HepG2 (cell line): ENCODE measurements around the gene NPAS2. TPM values are rescaled to one million over a fixed set of nuclear protein-coding genes. Genes with fewer than 3 reads are reported as not detected.

Experiments used
- CENPT ChIP-seq: sonication (generic); formaldehyde crosslinking; IDR thresholded peaks from 2 replicates; pipeline ENCODE4 v1.8.0; 2022; ENCODE audit warnings: low read depth, mild to moderate bottlenecking, moderate library complexity, missing genetic modification reagents
- MED1 ChIP-seq: sonication (generic); formaldehyde crosslinking; IDR thresholded peaks from 2 replicates; pipeline ENCODE4 v1.4.0; 2020; ENCODE audit warnings: missing genetic modification reagents
- MXI1 ChIP-seq: IDR thresholded peaks from 3 replicates; pipeline ENCODE4 v1.6.1; 2012; ENCODE audit warnings: low read depth, low read length, inconsistent platforms, borderline replicate concordance
- POLR2AphosphoS2 ChIP-seq: IDR thresholded peaks from 2 replicates; pipeline ENCODE4 v1.6.1; 2011; ENCODE audit warnings: low read depth, low read length, improper control_type of control experiment
- RFX5 ChIP-seq: IDR thresholded peaks from 2 replicates; pipeline ENCODE4 v1.6.1; 2011; ENCODE audit warnings: low read depth, low read length, improper control_type of control experiment
- RXRB ChIP-seq: IDR thresholded peaks from 2 replicates; pipeline ENCODE4 v1.6.1; 2016; ENCODE audit warnings: borderline replicate concordance, missing genetic modification reagents, missing compliant biosample characterization
- SMAD3 ChIP-seq: sonication (generic); formaldehyde crosslinking; IDR thresholded peaks from 2 replicates; pipeline ENCODE4 v1.4.0; 2020; ENCODE audit warnings: missing genetic modification reagents
- XBP1 ChIP-seq: sonication (generic); formaldehyde crosslinking; IDR thresholded peaks from 2 replicates; pipeline ENCODE4 v1.5.0; 2020; ENCODE audit warnings: missing genetic modification reagents
- XRCC5 ChIP-seq: fragments of 200-400 bp; formaldehyde crosslinking; optimal IDR thresholded peaks from 2 replicates; pipeline ENCODE3; 2017; ENCODE audit warnings: mild to moderate bottlenecking, low read length
- ZFP36 ChIP-seq: fragments of 150-350 bp; IDR thresholded peaks from 2 replicates; pipeline ENCODE4 v1.6.1; 2018; ENCODE audit warnings: borderline replicate concordance, low read length, low read depth; ENCODE audit not compliant: partially characterized antibody
- ZMYM3 ChIP-seq: sonication (generic); formaldehyde crosslinking; IDR thresholded peaks from 2 replicates; pipeline ENCODE4 v1.5.1; 2020; ENCODE audit warnings: mild to moderate bottlenecking, missing genetic modification reagents
- ZNF292 ChIP-seq: sonication (generic); formaldehyde crosslinking; IDR thresholded peaks from 2 replicates; pipeline ENCODE4 v1.8.1; 2022; ENCODE audit warnings: mild to moderate bottlenecking, low read depth, missing genetic modification reagents, borderline replicate concordance
- ZNF773 ChIP-seq: sonication (generic); formaldehyde crosslinking; IDR thresholded peaks from 2 replicates; pipeline ENCODE4 v1.4.0; 2020; ENCODE audit warnings: missing genetic modification reagents, borderline replicate concordance
- polyA plus RNA-seq, 8 experiments: library from polyadenylated mRNA; depleted of rRNA in 3 of 8; stranded (reverse) in 7 of 8; unstranded in 1 of 8; fragments of >200 nt; fragmentation: Illumina TruSeq in 4 of 8; extraction: Trizol in 4 of 8; gene quantifications; 2 replicates each; pipeline versions ENCODE4 v1.2.1 to v1.2.3, GENCODE V29; 2011 to 2016; ENCODE audit warnings: low read depth in 4 of 8, missing spikeins in 1 of 8, mixed read lengths in 1 of 8; ENCODE audit not compliant: insufficient read depth in 1 of 8
- total RNA-seq, 5 experiments: library from RNA; depleted of rRNA; stranded (reverse); fragments of >200 nt; fragmentation: Illumina TruSeq; extraction: Trizol; gene quantifications; 2 replicates each; pipeline ENCODE4 v1.2.3, GENCODE V29; 2016; ENCODE audit warnings: low read depth in 1 of 5
- TF ChIP-seq, protein P1 (sequence below): sonication (generic); formaldehyde crosslinking; IDR thresholded peaks from 2 replicates; pipeline ENCODE4 v1.4.0; 2020; ENCODE audit warnings: missing genetic modification reagents, borderline replicate concordance
- TF ChIP-seq, protein P2 (sequence below): IDR thresholded peaks from 2 replicates; pipeline ENCODE4 v1.4.0; 2020; ENCODE audit warnings: mild to moderate bottlenecking, missing genetic modification reagents

Gene NPAS2
- total and polyA plus RNA-seq, 2 of the 13 experiments (the other 11 are each of a cell fraction or from before 2014, with no cell fraction given): 14.8 to 37.5 TPM

DNA sequence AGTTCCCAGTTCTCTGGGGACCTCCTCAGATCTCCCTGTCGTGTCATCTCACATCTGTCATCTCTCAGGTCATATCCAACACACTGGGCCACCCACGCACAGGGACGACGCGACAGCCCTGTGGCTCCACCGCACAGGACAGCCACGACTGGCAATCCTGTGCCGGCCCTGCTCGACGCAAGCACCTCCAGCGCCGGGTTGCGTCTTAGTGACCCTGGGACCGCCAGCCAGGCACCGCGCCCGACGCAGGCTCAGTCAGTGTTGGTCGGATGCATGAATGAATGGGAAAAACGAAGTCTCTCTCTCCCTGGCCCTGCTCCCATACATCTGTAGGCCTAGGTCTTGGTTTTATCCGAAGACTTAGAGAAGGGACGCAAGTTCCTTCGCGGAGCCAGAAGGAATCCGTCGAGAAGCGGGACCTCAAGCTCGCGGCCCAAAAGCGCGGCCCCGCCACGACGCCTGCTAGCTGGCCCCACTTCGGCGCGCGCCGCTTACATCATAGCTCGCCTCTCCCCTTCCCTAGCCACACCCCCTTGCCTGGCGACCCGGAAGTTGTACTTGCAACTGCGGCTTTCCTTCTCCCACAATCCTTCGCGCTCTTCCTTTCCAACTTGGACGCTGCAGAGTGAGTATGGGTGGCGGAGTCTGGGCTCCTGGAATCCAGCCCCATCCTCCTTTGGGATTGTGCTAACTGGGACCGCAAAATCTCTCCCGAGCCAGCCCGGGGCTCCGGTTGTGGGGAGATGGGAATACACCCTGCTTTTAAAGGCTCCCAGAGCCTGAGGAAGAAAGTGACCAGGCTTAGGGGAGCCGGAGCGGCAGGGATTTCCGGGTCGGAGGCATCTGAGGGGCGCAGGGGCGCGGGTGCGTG, 182.0 kb downstream of the NPAS2 start, which contains the start of gene RPL31 (continued):
- TF ChIP-seq, protein P1, sequence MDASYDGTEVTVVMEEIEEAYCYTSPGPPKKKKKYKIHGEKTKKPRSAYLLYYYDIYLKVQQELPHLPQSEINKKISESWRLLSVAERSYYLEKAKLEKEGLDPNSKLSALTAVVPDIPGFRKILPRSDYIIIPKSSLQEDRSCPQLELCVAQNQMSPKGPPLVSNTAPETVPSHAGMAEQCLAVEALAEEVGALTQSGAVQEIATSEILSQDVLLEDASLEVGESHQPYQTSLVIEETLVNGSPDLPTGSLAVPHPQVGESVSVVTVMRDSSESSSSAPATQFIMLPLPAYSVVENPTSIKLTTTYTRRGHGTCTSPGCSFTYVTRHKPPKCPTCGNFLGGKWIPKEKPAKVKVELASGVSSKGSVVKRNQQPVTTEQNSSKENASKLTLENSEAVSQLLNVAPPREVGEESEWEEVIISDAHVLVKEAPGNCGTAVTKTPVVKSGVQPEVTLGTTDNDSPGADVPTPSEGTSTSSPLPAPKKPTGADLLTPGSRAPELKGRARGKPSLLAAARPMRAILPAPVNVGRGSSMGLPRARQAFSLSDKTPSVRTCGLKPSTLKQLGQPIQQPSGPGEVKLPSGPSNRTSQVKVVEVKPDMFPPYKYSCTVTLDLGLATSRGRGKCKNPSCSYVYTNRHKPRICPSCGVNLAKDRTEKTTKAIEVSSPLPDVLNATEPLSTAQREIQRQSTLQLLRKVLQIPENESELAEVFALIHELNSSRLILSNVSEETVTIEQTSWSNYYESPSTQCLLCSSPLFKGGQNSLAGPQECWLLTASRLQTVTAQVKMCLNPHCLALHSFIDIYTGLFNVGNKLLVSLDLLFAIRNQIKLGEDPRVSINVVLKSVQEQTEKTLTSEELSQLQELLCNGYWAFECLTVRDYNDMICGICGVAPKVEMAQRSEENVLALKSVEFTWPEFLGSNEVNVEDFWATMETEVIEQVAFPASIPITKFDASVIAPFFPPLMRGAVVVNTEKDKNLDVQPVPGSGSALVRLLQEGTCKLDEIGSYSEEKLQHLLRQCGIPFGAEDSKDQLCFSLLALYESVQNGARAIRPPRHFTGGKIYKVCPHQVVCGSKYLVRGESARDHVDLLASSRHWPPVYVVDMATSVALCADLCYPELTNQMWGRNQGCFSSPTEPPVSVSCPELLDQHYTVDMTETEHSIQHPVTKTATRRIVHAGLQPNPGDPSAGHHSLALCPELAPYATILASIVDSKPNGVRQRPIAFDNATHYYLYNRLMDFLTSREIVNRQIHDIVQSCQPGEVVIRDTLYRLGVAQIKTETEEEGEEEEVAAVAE (CRISPR knock-in tag): peak; percentile 96
- no peak for TF ChIP-seq ZFP36
- peak; percentile 80; the same call in 1 of the 2 replicates for TF ChIP-seq ZNF773 (CRISPR knock-in tag)
- peak; percentile 95 for TF ChIP-seq XBP1 (CRISPR knock-in tag)
- peak; percentile 60 for TF ChIP-seq ZMYM3 (CRISPR knock-in tag)
- no peak for TF ChIP-seq ZNF292 (CRISPR knock-in tag)
- peak; percentile 96 for TF ChIP-seq POLR2AphosphoS2
- TF ChIP-seq RXRB (CRISPR knock-in tag): peak; percentile 92
- peak; percentile 95 for TF ChIP-seq SMAD3 (CRISPR knock-in tag)
- TF ChIP-seq XRCC5: peak; percentile 82
- TF ChIP-seq, protein P2, sequence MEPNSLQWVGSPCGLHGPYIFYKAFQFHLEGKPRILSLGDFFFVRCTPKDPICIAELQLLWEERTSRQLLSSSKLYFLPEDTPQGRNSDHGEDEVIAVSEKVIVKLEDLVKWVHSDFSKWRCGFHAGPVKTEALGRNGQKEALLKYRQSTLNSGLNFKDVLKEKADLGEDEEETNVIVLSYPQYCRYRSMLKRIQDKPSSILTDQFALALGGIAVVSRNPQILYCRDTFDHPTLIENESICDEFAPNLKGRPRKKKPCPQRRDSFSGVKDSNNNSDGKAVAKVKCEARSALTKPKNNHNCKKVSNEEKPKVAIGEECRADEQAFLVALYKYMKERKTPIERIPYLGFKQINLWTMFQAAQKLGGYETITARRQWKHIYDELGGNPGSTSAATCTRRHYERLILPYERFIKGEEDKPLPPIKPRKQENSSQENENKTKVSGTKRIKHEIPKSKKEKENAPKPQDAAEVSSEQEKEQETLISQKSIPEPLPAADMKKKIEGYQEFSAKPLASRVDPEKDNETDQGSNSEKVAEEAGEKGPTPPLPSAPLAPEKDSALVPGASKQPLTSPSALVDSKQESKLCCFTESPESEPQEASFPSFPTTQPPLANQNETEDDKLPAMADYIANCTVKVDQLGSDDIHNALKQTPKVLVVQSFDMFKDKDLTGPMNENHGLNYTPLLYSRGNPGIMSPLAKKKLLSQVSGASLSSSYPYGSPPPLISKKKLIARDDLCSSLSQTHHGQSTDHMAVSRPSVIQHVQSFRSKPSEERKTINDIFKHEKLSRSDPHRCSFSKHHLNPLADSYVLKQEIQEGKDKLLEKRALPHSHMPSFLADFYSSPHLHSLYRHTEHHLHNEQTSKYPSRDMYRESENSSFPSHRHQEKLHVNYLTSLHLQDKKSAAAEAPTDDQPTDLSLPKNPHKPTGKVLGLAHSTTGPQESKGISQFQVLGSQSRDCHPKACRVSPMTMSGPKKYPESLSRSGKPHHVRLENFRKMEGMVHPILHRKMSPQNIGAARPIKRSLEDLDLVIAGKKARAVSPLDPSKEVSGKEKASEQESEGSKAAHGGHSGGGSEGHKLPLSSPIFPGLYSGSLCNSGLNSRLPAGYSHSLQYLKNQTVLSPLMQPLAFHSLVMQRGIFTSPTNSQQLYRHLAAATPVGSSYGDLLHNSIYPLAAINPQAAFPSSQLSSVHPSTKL: peak; percentile 88
- peak; percentile 87 for TF ChIP-seq MED1 (CRISPR knock-in tag)
- peak; percentile 41; the same call in 1 of the 2 replicates for TF ChIP-seq RFX5
- TF ChIP-seq CENPT: peak; percentile 98; the same call in 1 of the 2 replicates
- TF ChIP-seq MXI1: peak; percentile 86; the same call in 2 of the 3 replicates
